NCI-H2081 (cell line): ENCODE data around the gene HK1.

ENCODE experiments used
- DNase-seq, 2 experiments: peaks; one replicate each; lab custom pipeline; 2025; lab: John Stamatoyannopoulos, UW

The HK1 gene

GRCh38 chr10:69419096-69419743, 140.9 kb downstream of the HK1 start:
- no peak for DNase-seq

GRCh38 chr10:69419744-69420126, 141.4 kb downstream of the HK1 start:
- DNase-seq: no peak

- peak in 1 of 2 experiments; percentile 19 for DNase-seq
Measured at GRCh38 chr10:69421611-69422308, 143.5 kb downstream of the HK1 start.

GRCh38 chr10:69422676-69423075, 144.4 kb downstream of the HK1 start:
- no peak for DNase-seq

- DNase-seq: no peak
Measured at GRCh38 chr10:69425041-69425440, 146.7 kb downstream of the HK1 start.

- no peak for DNase-seq
Measured at GRCh38 chr10:69425511-69426298, 147.4 kb downstream of the HK1 start.

- DNase-seq: no peak
Measured at GRCh38 chr10:69426376-69426727, 148.1 kb downstream of the HK1 start.

GRCh38 chr10:69428165-69428564, 149.9 kb downstream of the HK1 start:
- DNase-seq: peak; percentile 13 to 41

GRCh38 chr10:69434169-69434568, 155.9 kb downstream of the HK1 start:
- no peak for DNase-seq

GRCh38 chr10:69434926-69435325, 156.6 kb downstream of the HK1 start:
- DNase-seq: no peak

GRCh38 chr10:69435966-69436520, 157.7 kb downstream of the HK1 start:
- no peak for DNase-seq

- no peak for DNase-seq
Measured at GRCh38 chr10:69437321-69438259, 159.3 kb downstream of the HK1 start.

- DNase-seq: peak in 1 of 2 experiments; percentile 11
Measured at GRCh38 chr10:69438536-69439349, 160.4 kb downstream of the HK1 start.

GRCh38 chr10:69439350-69439739, 161.0 kb downstream of the HK1 start:
- DNase-seq: no peak

- DNase-seq: no peak
Measured at GRCh38 chr10:69439813-69440506, 161.7 kb downstream of the HK1 start.

- no peak for DNase-seq
Measured at GRCh38 chr10:69443354-69443753, 165.1 kb downstream of the HK1 start.

- DNase-seq: no peak
Measured at GRCh38 chr10:69445041-69445440, 166.7 kb downstream of the HK1 start.

- DNase-seq: no peak
Measured at GRCh38 chr10:69446229-69446628, 167.9 kb downstream of the HK1 start.

- no peak for DNase-seq
Measured at GRCh38 chr10:69446650-69447151, 168.4 kb downstream of the HK1 start.

- DNase-seq: peak; percentile 36 to 37
Measured at GRCh38 chr10:69449841-69450240, 171.5 kb downstream of the HK1 start.
